ENCODE data around the gene LTF. TPM values are rescaled to one million over a fixed set of nuclear protein-coding genes. Genes with fewer than 3 reads are reported as not detected.

Gene LTF
- total RNA-seq, 1 experiment from 2014 or later, result not detected

- DNase-seq, result no peak
- Histone ChIP-seq H3F3A (ENCODE audit: insufficient read depth, low read depth) (no peaks in the 10 kb centered on the region), H3K4me2 (no peak overlapping the region), H3K79me2 (ENCODE audit: low read depth) (no peaks in the 10 kb centered on the region), H3K36me3 (ENCODE audit: low read depth) (no peaks in the 10 kb centered on the region), H3K4me1 (replicated peaks; ENCODE audit: insufficient read depth) (no peaks in the 10 kb centered on the region), H2AFZ (no peak overlapping the region), H3K27me3 (ENCODE audit: insufficient read depth, low read depth) (no peaks in the 10 kb centered on the region), H4K20me1 (ENCODE audit: insufficient read depth) (no peaks in the 10 kb centered on the region), H3K9me2 (ENCODE audit: insufficient read depth) (no peaks in the 10 kb centered on the region), H3K9me3 (ENCODE audit: insufficient read depth, low read depth) (no peaks in the 10 kb centered on the region), H3K27ac (no peak overlapping the region), H3K4me3 (no peak overlapping the region)
- no TSS peak for BruUV-seq (replicated peaks)
- intact Hi-C loops (cut with micrococcal nuclease; ENCODE audit: unreplicated experiment), result no loop called here
- TF ChIP-seq CTCF (conservative IDR thresholded peaks at IDR 0.05), result no peak
- TF ChIP-seq EZH2 (IDR thresholded peaks at IDR 0.05; ENCODE audit: low read depth), result no peak
- POLR2A ChIA-PET (ENCODE audit: unreplicated experiment), result no interaction called here
- CTCF ChIA-PET, result no interaction called here
Observed at GRCh38 chr3:46453526-46454208, 11.0 kb downstream of the LTF start.

GRCh38 chr3:46449755-46450552, 14.8 kb downstream of the LTF start:
- no peak overlapping the region for H3K4me2 ChIP-seq
- H3K79me2 ChIP-seq (ENCODE audit: low read depth), result no peaks in the 10 kb centered on the region
- H3K36me3 ChIP-seq (ENCODE audit: low read depth), result no peaks in the 10 kb centered on the region
- no peak overlapping the region for H3K27ac ChIP-seq
- ChIA-PET CTCF (interaction anchor here (0.5 to 2.4 kb wide), 6 partner anchors 13 to 924 kb away, joined by 3 to 15 read pairs (median 4); no protein-coding TSS in a partner anchor), POLR2A (ENCODE audit: unreplicated experiment) (interaction anchor here (0.6 to 0.7 kb wide), 2 partner anchors 12 to 40 kb away, joined by 5 to 13 read pairs; no protein-coding TSS in a partner anchor)
- DNase-seq, result no peak
- BruUV-seq (replicated peaks), result no TSS peak
- no peaks in the 10 kb centered on the region for H4K20me1 ChIP-seq (ENCODE audit: insufficient read depth)
- no peak overlapping the region for H3K4me3 ChIP-seq
- H3K27me3 ChIP-seq (ENCODE audit: insufficient read depth, low read depth), result no peaks in the 10 kb centered on the region
- H3K9me2 ChIP-seq (ENCODE audit: insufficient read depth), result no peaks in the 10 kb centered on the region
- H3K4me1 ChIP-seq (replicated peaks; ENCODE audit: insufficient read depth), result no peaks in the 10 kb centered on the region
- intact Hi-C loops (cut with micrococcal nuclease; ENCODE audit: unreplicated experiment), result no loop called here
- H3F3A ChIP-seq (ENCODE audit: insufficient read depth, low read depth), result no peaks in the 10 kb centered on the region
- no peak overlapping the region for H2AFZ ChIP-seq
- no peaks in the 10 kb centered on the region for H3K9me3 ChIP-seq (ENCODE audit: insufficient read depth, low read depth)
- TF ChIP-seq EZH2 (IDR thresholded peaks at IDR 0.05; ENCODE audit: low read depth) (no peak), CTCF (conservative IDR thresholded peaks at IDR 0.05) (peak; percentile 72)

- CTCF ChIA-PET, result interaction anchor here (0.6 kb wide), 1 partner anchor 124 kb away, joined by 4 read pairs; no protein-coding TSS in a partner anchor
- H3K79me2 ChIP-seq (ENCODE audit: low read depth), result no peaks in the 10 kb centered on the region
- no peak for DNase-seq
- no peaks in the 10 kb centered on the region for H3K27me3 ChIP-seq (ENCODE audit: insufficient read depth, low read depth)
- intact Hi-C loops (cut with micrococcal nuclease; ENCODE audit: unreplicated experiment), result no loop called here
- no peaks in the 10 kb centered on the region for H3K4me1 ChIP-seq (replicated peaks; ENCODE audit: insufficient read depth)
- BruUV-seq (replicated peaks), result no TSS peak
- no peak for TF ChIP-seq EZH2 (IDR thresholded peaks at IDR 0.05; ENCODE audit: low read depth)
- no peak for TF ChIP-seq CTCF (conservative IDR thresholded peaks at IDR 0.05)
- no peak overlapping the region for H3K4me2 ChIP-seq
- no peaks in the 10 kb centered on the region for H3F3A ChIP-seq (ENCODE audit: insufficient read depth, low read depth)
- H4K20me1 ChIP-seq (ENCODE audit: insufficient read depth), result no peaks in the 10 kb centered on the region
- H3K9me3 ChIP-seq (ENCODE audit: insufficient read depth, low read depth), result no peaks in the 10 kb centered on the region
- POLR2A ChIA-PET (ENCODE audit: unreplicated experiment), result no interaction called here
- no peak overlapping the region for H3K27ac ChIP-seq
- no peaks in the 10 kb centered on the region for H3K9me2 ChIP-seq (ENCODE audit: insufficient read depth)
- no peaks in the 10 kb centered on the region for H3K36me3 ChIP-seq (ENCODE audit: low read depth)
- H2AFZ ChIP-seq, result no peak overlapping the region
- H3K4me3 ChIP-seq, result no peak overlapping the region
Observed at GRCh38 chr3:46448721-46449120, 16.0 kb downstream of the LTF start.
